GM12878 (cell line): ENCODE results near the gene PAK5. TPM values are rescaled to one million over a fixed set of nuclear protein-coding genes. Genes with fewer than 3 reads are reported as not detected.
A peak's percentile ranks its signal among the peaks of the same experiment; 100 is the strongest.

ENCODE experiments used
- ATAC-seq: fragments of 200-7000 bp; cut with Tn5 transposase; 3 replicates; pipeline ENCODE4 v1.9.1; 2020; ENCODE audit warnings: mild to moderate bottlenecking, moderate library complexity
- BruUV-seq: library from RNA; stranded (reverse); fragments of 400-500 nt; replicated peaks from 2 replicates; lab custom pipeline; 2021; lab: Mats Ljungman, UMichigan
- CTCF ChIA-PET: fragments of 300-600 bp; sonication (Branson Sonifier 250); formaldehyde crosslinking; extraction: SDS; loops from one replicate; lab custom pipeline; 2021; ENCODE audit warnings: inconsistent platforms; lab: Yijun Ruan, JAX
- POLR2A ChIA-PET: fragments of 350-600 bp; formaldehyde crosslinking; extraction: SDS; loops from one replicate; lab custom pipeline; 2021; ENCODE audit warnings: inconsistent platforms; lab: Charles Lee
- RAD21 ChIA-PET: fragments of 300-600 bp; sonication (Branson Sonifier 250); formaldehyde crosslinking; loops from one replicate; lab custom pipeline; 2023; ENCODE audit warnings: antibody characterized with exemption; ENCODE audit not compliant: unreplicated experiment; lab: Charles Lee
- SMC1A ChIA-PET: fragments of 300-600 bp; sonication (Branson Sonifier 250); formaldehyde crosslinking; loops from one replicate; lab custom pipeline; 2023; ENCODE audit not compliant: unreplicated experiment, uncharacterized antibody; lab: Charles Lee
- DNase-seq: peaks from one replicate; pipeline ENCODE4 v3.0.0-alpha.2; 2011; ENCODE audit warnings: low read depth, low spot score
- FAIRE-seq: peaks from 3 replicates; lab custom pipeline; 2011; peaks lifted over from hg19 to GRCh38; lab: Jason Lieb, UNC
- H2AFZ ChIP-seq: 2 replicates; pipeline ENCODE4 v1.6.0; 2011; ENCODE audit warnings: low read depth, low read length, control low read depth; ENCODE audit not compliant: control insufficient read depth
- H3K27ac ChIP-seq: 2 replicates; pipeline ENCODE4 v1.5.1; 2011; ENCODE audit warnings: control low read depth; ENCODE audit not compliant: control insufficient read depth, insufficient read depth
- H3K27me3 ChIP-seq, 2 experiments: replicated peaks in 1 of 2; 2 replicates each; pipeline versions ENCODE4 v1.6.0 to v1.6.1; 2011; ENCODE audit warnings: low read length in 1 of 2; ENCODE audit not compliant: control insufficient read depth in 2 of 2, insufficient read depth in 2 of 2
- H3K36me3 ChIP-seq, 2 experiments: 2 replicates each; pipeline ENCODE4 v1.5.1; 2011; ENCODE audit warnings: low read length in 1 of 2; ENCODE audit not compliant: control insufficient read depth in 2 of 2, insufficient read depth in 2 of 2
- H3K4me1 ChIP-seq: 2 replicates; pipeline ENCODE4 v1.6.1; 2011; ENCODE audit warnings: mild to moderate bottlenecking, low read length, moderate library complexity, mixed read lengths; ENCODE audit not compliant: control insufficient read depth, insufficient read depth
- H3K4me2 ChIP-seq: 2 replicates; pipeline ENCODE4 v1.6.0; 2011; ENCODE audit warnings: control low read depth; ENCODE audit not compliant: control insufficient read depth, insufficient read depth
- H3K4me3 ChIP-seq: fragments of 200-600 bp; sonication (generic); 2 replicates; pipeline ENCODE4 v1.5.1; 2016
- H3K79me2 ChIP-seq: 2 replicates; pipeline ENCODE4 v1.6.0; 2011; ENCODE audit warnings: low read length; ENCODE audit not compliant: control insufficient read depth, insufficient read depth
- H3K9ac ChIP-seq: 2 replicates; pipeline ENCODE4 v1.8.0; 2011; ENCODE audit warnings: low read length, control low read depth, mixed read lengths; ENCODE audit not compliant: control insufficient read depth, insufficient read depth
- H3K9me3 ChIP-seq: replicated peaks from 3 replicates; pipeline ENCODE4 v1.5.1; 2011; ENCODE audit warnings: mild to moderate bottlenecking, low read length; ENCODE audit not compliant: control insufficient read depth, insufficient read depth
- H4K20me1 ChIP-seq: 2 replicates; pipeline ENCODE4 v1.6.0; 2011; ENCODE audit not compliant: control insufficient read depth, insufficient read depth
- BRCA1 ChIP-seq: IDR thresholded peaks from 2 replicates; pipeline ENCODE4 v1.6.1; 2011; ENCODE audit warnings: low read depth, low read length, improper control_type of control experiment
- EZH2 ChIP-seq: IDR thresholded peaks from 2 replicates; pipeline ENCODE4 v1.6.1; 2012; ENCODE audit warnings: low read depth, mild to moderate bottlenecking, control low read depth, inconsistent platforms, low read length, borderline replicate concordance; ENCODE audit not compliant: control insufficient read depth
- HDAC2 ChIP-seq: fragments of 200-600 bp; sonication (generic); IDR thresholded peaks from 2 replicates; pipeline ENCODE4 v1.6.1; 2017
- MEF2A ChIP-seq: IDR thresholded peaks from 2 replicates; pipeline ENCODE4 v1.6.1; 2011; ENCODE audit warnings: low read depth, mild to moderate bottlenecking, low read length, moderate library complexity; ENCODE audit not compliant: insufficient read depth
- NFXL1 ChIP-seq: fragments of 450-650 bp; IDR thresholded peaks from 2 replicates; pipeline ENCODE4 v1.6.1; 2017; ENCODE audit warnings: antibody characterized with exemption, mild to moderate bottlenecking, borderline replicate concordance
- NFYA ChIP-seq: IDR thresholded peaks from 2 replicates; pipeline ENCODE4 v1.6.1; 2011; ENCODE audit warnings: low read depth, mild to moderate bottlenecking, low read length, improper control_type of control experiment, borderline replicate concordance
- POU2F2 ChIP-seq: IDR thresholded peaks from 3 replicates; pipeline ENCODE4 v1.6.1; 2011; ENCODE audit warnings: low read depth, mild to moderate bottlenecking, low read length, borderline replicate concordance
- RAD21 ChIP-seq: IDR thresholded peaks from 2 replicates; pipeline ENCODE4 v1.6.1; 2011; ENCODE audit warnings: mild to moderate bottlenecking, low read depth, low read length, moderate library complexity; ENCODE audit not compliant: insufficient read depth
- RAD51 ChIP-seq: fragments of 450-650 bp; IDR thresholded peaks from 2 replicates; pipeline ENCODE4 v1.6.1; 2016; ENCODE audit warnings: moderate library complexity, mild to moderate bottlenecking, inconsistent platforms
- RUNX3 ChIP-seq: IDR thresholded peaks from 2 replicates; pipeline ENCODE4 v1.6.1; 2012; ENCODE audit warnings: low read length, inconsistent platforms
- SMAD5 ChIP-seq: IDR thresholded peaks from 2 replicates; pipeline ENCODE4 v1.6.1; 2016; ENCODE audit warnings: antibody characterized with exemption, low read depth
- ZNF207 ChIP-seq: fragments of 450-650 bp; IDR thresholded peaks from 2 replicates; pipeline ENCODE4 v1.6.1; 2014; ENCODE audit warnings: antibody characterized with exemption, mild to moderate bottlenecking, borderline replicate concordance
- ZNF384 ChIP-seq: IDR thresholded peaks from 2 replicates; pipeline ENCODE4 v1.6.1; 2012; ENCODE audit warnings: low read depth, mild to moderate bottlenecking, low read length, improper control_type of control experiment, borderline replicate concordance
- ZZZ3 ChIP-seq: IDR thresholded peaks from 2 replicates; pipeline ENCODE4 v1.6.1; 2011; ENCODE audit warnings: low read depth; ENCODE audit not compliant: control insufficient read depth, insufficient read length
- WGBS: methylation state at CpG from one replicate; pipeline ENCODE4 v1.1.6; 2016; ENCODE audit warnings: low lambda C conversion rate; ENCODE audit not compliant: insufficient replicate concordance, insufficient coverage; ENCODE audit errors: missing lambda C conversion rate; 5-methylcytosine and 5-hydroxymethylcytosine counted together
- in situ Hi-C: fragments of 300-500 bp; cut with MboI; formaldehyde crosslinking; loops from 9 replicates; pipeline ENCODE4 v1.14.3; 2018; ENCODE audit warnings: mixed read lengths
- intact Hi-C: fragments of 100-400 bp; cut with micrococcal nuclease; formaldehyde crosslinking; loops from one replicate; pipeline ENCODE4 v1.14.2; 2022; ENCODE audit not compliant: unreplicated experiment
- polyA plus RNA-seq, 11 experiments: library from polyadenylated mRNA; depleted of rRNA in 4 of 11; unstranded in 6 of 11; stranded (reverse) in 5 of 11; fragments of >200 nt; fragmentation: Nextera tagmentation in 4 of 11; fragmentation: Illumina TruSeq in 1 of 11; extraction: Ambion mirVana in 4 of 11; extraction: Trizol in 1 of 11; gene quantifications; 1 replicate in 1 of 11; 2 replicates in 10 of 11; pipeline versions ENCODE4 v1.2.1 to v1.2.3, GENCODE V29; 2011 to 2016; ENCODE audit warnings: inconsistent platforms in 2 of 11, missing spikeins in 2 of 11, low read depth in 1 of 11
- total RNA-seq, 4 experiments: library from RNA; depleted of rRNA in 3 of 4; stranded (reverse); fragments of >200 nt in 3 of 4; fragmentation: Illumina TruSeq in 1 of 4; extraction: Trizol in 1 of 4; gene quantifications; 2 replicates each; pipeline versions ENCODE4 v1.2.1 to v1.2.3, GENCODE V29; 2013 to 2021
- TF ChIP-seq, protein P1 (sequence below): fragments of 450-650 bp; IDR thresholded peaks from 2 replicates; pipeline ENCODE4 v1.6.1; 2017; ENCODE audit warnings: low read depth, mild to moderate bottlenecking, moderate library complexity
- TF ChIP-seq, protein P2 (sequence below): fragments of 450-650 bp; IDR thresholded peaks from 2 replicates; pipeline ENCODE4 v1.6.1; 2017; ENCODE audit warnings: mild to moderate bottlenecking, low read depth, inconsistent platforms; ENCODE audit not compliant: poor library complexity, severe bottlenecking
- TF ChIP-seq, protein P3 (sequence below): IDR thresholded peaks from 2 replicates; pipeline ENCODE4 v1.6.1; 2012; ENCODE audit warnings: low read depth, low read length, improper control_type of control experiment
- TF ChIP-seq, protein P4 (sequence below): fragments of 450-650 bp; IDR thresholded peaks from 2 replicates; pipeline ENCODE4 v1.6.1; 2016; ENCODE audit warnings: mild to moderate bottlenecking

The PAK5 gene
- total and polyA plus RNA-seq, 10 of the 15 experiments (the other 5 are each of a cell fraction or from before 2014, with no cell fraction given): not detected

DNA sequence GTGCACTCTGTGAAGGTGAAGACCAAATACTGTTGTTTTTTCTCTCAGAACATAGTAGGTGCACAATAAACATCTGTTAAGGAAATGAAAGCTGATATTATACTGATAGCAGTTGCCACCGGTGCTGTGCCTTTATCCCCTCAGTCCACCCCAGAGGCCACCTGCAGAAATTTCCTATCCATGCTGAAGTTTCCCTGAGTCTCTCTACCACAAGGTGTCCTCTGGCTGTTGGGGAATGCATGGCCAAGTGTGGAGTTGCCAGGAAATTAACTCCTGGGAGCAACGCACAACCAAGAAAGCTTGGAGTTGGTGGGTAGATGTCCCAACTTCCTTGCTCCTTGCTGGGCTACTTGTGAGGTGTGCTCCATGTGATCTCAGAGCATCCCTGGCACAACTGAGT, 210.3 kb downstream of the PAK5 start:
- in situ Hi-C loops: no loop called here
- CTCF ChIA-PET: interaction anchor here (1.2 to 1.6 kb wide), 2 partner anchors 11 to 284 kb away, joined by 6 to 7 read pairs; no protein-coding TSS in a partner anchor
- no peak for ATAC-seq
- no peak for TF ChIP-seq SMAD5
- TF ChIP-seq RAD51: no peak
- TF ChIP-seq ZNF384: no peak
- TF ChIP-seq, protein P1, sequence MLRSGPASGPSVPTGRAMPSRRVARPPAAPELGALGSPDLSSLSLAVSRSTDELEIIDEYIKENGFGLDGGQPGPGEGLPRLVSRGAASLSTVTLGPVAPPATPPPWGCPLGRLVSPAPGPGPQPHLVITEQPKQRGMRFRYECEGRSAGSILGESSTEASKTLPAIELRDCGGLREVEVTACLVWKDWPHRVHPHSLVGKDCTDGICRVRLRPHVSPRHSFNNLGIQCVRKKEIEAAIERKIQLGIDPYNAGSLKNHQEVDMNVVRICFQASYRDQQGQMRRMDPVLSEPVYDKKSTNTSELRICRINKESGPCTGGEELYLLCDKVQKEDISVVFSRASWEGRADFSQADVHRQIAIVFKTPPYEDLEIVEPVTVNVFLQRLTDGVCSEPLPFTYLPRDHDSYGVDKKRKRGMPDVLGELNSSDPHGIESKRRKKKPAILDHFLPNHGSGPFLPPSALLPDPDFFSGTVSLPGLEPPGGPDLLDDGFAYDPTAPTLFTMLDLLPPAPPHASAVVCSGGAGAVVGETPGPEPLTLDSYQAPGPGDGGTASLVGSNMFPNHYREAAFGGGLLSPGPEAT: no peak
- TF ChIP-seq POU2F2: no peak
- TF ChIP-seq, protein P2, sequence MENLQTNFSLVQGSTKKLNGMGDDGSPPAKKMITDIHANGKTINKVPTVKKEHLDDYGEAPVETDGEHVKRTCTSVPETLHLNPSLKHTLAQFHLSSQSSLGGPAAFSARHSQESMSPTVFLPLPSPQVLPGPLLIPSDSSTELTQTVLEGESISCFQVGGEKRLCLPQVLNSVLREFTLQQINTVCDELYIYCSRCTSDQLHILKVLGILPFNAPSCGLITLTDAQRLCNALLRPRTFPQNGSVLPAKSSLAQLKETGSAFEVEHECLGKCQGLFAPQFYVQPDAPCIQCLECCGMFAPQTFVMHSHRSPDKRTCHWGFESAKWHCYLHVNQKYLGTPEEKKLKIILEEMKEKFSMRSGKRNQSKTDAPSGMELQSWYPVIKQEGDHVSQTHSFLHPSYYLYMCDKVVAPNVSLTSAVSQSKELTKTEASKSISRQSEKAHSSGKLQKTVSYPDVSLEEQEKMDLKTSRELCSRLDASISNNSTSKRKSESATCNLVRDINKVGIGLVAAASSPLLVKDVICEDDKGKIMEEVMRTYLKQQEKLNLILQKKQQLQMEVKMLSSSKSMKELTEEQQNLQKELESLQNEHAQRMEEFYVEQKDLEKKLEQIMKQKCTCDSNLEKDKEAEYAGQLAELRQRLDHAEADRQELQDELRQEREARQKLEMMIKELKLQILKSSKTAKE: no peak
- TF ChIP-seq BRCA1: no peak
- no peak for TF ChIP-seq ZNF207
- TF ChIP-seq NFYA: no peak
- no peak for TF ChIP-seq NFXL1
- no peak for TF ChIP-seq RAD21
- TF ChIP-seq HDAC2: no peak
- TF ChIP-seq ZZZ3: no peak
- no peak for TF ChIP-seq EZH2
- TF ChIP-seq, protein P3, sequence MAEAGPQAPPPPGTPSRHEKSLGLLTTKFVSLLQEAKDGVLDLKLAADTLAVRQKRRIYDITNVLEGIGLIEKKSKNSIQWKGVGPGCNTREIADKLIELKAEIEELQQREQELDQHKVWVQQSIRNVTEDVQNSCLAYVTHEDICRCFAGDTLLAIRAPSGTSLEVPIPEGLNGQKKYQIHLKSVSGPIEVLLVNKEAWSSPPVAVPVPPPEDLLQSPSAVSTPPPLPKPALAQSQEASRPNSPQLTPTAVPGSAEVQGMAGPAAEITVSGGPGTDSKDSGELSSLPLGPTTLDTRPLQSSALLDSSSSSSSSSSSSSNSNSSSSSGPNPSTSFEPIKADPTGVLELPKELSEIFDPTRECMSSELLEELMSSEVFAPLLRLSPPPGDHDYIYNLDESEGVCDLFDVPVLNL: no peak
- no peak for TF ChIP-seq MEF2A
- no peak for TF ChIP-seq RUNX3
- TF ChIP-seq, protein P4, sequence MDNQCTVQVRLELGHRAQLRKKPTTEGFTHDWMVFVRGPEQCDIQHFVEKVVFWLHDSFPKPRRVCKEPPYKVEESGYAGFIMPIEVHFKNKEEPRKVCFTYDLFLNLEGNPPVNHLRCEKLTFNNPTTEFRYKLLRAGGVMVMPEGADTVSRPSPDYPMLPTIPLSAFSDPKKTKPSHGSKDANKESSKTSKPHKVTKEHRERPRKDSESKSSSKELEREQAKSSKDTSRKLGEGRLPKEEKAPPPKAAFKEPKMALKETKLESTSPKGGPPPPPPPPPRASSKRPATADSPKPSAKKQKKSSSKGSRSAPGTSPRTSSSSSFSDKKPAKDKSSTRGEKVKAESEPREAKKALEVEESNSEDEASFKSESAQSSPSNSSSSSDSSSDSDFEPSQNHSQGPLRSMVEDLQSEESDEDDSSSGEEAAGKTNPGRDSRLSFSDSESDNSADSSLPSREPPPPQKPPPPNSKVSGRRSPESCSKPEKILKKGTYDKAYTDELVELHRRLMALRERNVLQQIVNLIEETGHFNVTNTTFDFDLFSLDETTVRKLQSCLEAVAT: no peak

More for the DNA sequence above, 210.3 kb downstream of the PAK5 start:
- no TSS peak for BruUV-seq
- WGBS: 27% methylated on average over 2 of the region's 2 CpGs
- Histone ChIP-seq H3K4me3 (no peak overlapping the region), H3K9me3 (no peaks in the 10 kb centered on the region), H3K36me3 (no peaks in the 10 kb centered on the region), H3K27ac (no peak overlapping the region), H3K27me3 (no peaks in the 10 kb centered on the region), H3K4me1 (peaks cover 5% of the 10 kb centered on the region; the same call in 1 of the 2 replicates), H2AFZ (no peak overlapping the region), H3K4me2 (no peak overlapping the region), H3K9ac (no peak overlapping the region), H4K20me1 (no peaks in the 10 kb centered on the region), H3K79me2 (no peaks in the 10 kb centered on the region)
- POLR2A ChIA-PET: no interaction called here
- intact Hi-C loops: no loop called here
- DNase-seq (no peak), FAIRE-seq (peak; percentile 62)
- SMC1A ChIA-PET: interaction anchor here (0.8 kb wide), 1 partner anchor 12 kb away, joined by 3 read pairs; no protein-coding TSS in a partner anchor
- RAD21 ChIA-PET: no interaction called here
